ENCODE data around the gene MTMR6. TPM values are rescaled to one million over a fixed set of nuclear protein-coding genes. Genes with fewer than 3 reads are reported as not detected.

MTMR6 gene
- polyA plus RNA-seq, 1 experiment, result 10.5 TPM

DNA sequence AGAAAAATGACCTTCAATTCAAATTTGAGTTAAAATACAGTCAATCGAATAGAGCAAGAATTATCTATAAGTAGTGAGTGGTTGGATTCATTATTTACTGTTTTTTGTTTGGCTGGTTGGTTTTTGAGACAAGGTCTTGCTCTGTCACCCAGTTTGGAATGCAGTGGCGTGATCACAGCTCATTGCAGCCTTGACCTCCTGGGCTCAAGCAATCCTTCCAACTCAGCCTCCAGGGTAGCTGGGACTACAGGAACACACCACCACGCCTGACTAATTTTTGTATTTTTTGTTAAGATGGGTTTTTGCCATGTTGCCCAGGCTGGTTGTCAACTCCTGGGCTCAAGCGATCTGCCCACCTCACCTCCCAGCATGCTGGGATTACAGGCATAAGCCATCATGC, 25.0 kb downstream of the MTMR6 start:
- TF ChIP-seq, protein P1, sequence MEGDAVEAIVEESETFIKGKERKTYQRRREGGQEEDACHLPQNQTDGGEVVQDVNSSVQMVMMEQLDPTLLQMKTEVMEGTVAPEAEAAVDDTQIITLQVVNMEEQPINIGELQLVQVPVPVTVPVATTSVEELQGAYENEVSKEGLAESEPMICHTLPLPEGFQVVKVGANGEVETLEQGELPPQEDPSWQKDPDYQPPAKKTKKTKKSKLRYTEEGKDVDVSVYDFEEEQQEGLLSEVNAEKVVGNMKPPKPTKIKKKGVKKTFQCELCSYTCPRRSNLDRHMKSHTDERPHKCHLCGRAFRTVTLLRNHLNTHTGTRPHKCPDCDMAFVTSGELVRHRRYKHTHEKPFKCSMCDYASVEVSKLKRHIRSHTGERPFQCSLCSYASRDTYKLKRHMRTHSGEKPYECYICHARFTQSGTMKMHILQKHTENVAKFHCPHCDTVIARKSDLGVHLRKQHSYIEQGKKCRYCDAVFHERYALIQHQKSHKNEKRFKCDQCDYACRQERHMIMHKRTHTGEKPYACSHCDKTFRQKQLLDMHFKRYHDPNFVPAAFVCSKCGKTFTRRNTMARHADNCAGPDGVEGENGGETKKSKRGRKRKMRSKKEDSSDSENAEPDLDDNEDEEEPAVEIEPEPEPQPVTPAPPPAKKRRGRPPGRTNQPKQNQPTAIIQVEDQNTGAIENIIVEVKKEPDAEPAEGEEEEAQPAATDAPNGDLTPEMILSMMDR (IDR thresholded peaks at IDR 0.05; ENCODE audit: insufficient read depth, low read depth, low read length), result no peak
- POLR2A ChIA-PET, result no interaction called here
- DNase-seq (ENCODE audit: low read depth), result no peak
- Histone ChIP-seq H3K36me3 (ENCODE audit: control insufficient read depth, insufficient read depth, low read length) (peaks cover 2% of the 10 kb centered on the region), H3K27me3 (ENCODE audit: control insufficient read depth, insufficient read depth, low read length) (no peaks in the 10 kb centered on the region), H3K4me3 (ENCODE audit: low read depth, low read length) (no peak overlapping the region)
- CTCF ChIA-PET, result interaction anchor here (0.6 kb wide), 1 partner anchor 27 kb away, joined by 4 read pairs; no protein-coding TSS in a partner anchor

DNA sequence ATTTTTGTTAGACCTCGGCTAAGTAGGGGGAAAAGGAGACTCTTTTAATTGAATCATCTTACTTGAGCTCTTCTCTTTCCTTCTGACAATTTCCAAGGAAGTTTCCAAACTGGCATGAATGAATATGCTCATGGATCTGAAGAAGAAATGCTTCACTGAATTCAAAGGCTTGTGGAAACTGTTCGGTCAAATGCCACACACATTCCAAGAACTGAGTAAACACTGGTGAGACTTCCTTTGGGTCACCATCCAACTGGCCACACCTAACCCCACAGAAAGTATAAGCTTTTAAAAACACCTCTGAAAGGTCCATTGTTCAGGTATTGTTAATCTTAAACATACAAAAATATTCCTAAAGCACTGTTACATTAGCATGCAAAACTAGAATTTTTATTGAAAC, 33.6 kb downstream of the MTMR6 start:
- POLR2A ChIA-PET, result no interaction called here
- TF ChIP-seq, protein P1 (IDR thresholded peaks at IDR 0.05; ENCODE audit: insufficient read depth, low read depth, low read length), result no peak

DNA sequence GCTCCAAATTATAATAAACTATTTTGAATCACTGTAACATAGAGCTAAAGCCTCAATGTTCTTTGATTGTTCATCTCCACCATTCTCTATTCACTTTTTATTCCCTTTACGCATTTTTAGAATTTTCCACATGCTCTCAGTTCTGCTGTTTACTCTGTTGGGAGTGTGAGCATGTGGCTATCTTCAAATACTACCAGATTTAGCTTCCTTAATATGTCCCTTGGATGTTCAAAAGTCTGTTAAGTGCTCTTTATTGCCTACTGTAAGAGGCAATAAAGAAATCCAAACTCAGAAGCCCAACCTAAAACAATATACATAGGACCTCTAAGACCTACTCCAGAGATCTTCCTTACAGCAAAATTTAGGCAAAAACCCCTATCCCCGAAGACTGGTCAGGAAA, 34.5 kb downstream of the MTMR6 start:
- Histone ChIP-seq H3K4me3 (ENCODE audit: low read depth, low read length) (no peak overlapping the region), H3K36me3 (ENCODE audit: control insufficient read depth, insufficient read depth, low read length) (peaks cover 2% of the 10 kb centered on the region), H3K27me3 (ENCODE audit: control insufficient read depth, insufficient read depth, low read length) (no peaks in the 10 kb centered on the region)
- DNase-seq (ENCODE audit: low read depth), result no peak
- ChIA-PET CTCF (interaction anchor here (1.3 to 1.4 kb wide), 2 partner anchors 9 to 19 kb away, joined by 4 to 5 read pairs; no protein-coding TSS in a partner anchor), POLR2A (no interaction called here)
- TF ChIP-seq, protein P1 (IDR thresholded peaks at IDR 0.05; ENCODE audit: insufficient read depth, low read depth, low read length), result no peak

More for the DNA sequence above, 33.6 kb downstream of the MTMR6 start:
- H3K36me3 ChIP-seq (ENCODE audit: control insufficient read depth, insufficient read depth, low read length), result peaks cover 2% of the 10 kb centered on the region
- H3K27me3 ChIP-seq (ENCODE audit: control insufficient read depth, insufficient read depth, low read length), result no peaks in the 10 kb centered on the region
- DNase-seq (ENCODE audit: low read depth), result no peak
- no peak overlapping the region for H3K4me3 ChIP-seq (ENCODE audit: low read depth, low read length)
- CTCF ChIA-PET, result interaction anchor here (1.3 to 1.4 kb wide), 2 partner anchors 10 to 20 kb away, joined by 4 to 5 read pairs; no protein-coding TSS in a partner anchor

DNA sequence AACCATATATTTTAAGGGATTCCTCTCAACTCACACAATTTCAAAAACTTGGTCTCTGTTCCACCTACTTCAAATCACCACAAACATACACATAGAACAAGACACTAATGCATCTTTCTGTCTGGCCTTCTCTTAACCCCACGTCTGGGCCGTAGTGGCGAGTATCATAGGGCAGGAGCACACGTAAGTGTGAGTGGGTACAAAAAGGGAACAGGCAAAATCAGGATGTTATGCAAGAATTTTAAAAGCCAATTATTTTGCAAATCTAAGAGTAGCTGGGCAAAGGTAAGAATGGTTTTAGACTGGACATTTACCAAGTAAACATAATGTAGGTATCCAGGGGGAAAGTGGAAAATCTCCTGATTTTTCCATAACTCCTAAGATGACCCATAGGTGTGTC, 35.1 kb downstream of the MTMR6 start:
- peaks cover 2% of the 10 kb centered on the region for H3K36me3 ChIP-seq (ENCODE audit: control insufficient read depth, insufficient read depth, low read length)
- CTCF ChIA-PET, result interaction anchor here (1.4 kb wide), 1 partner anchor 18 kb away, joined by 5 read pairs; no protein-coding TSS in a partner anchor
- TF ChIP-seq, protein P1 (IDR thresholded peaks at IDR 0.05; ENCODE audit: insufficient read depth, low read depth, low read length), result no peak
- no peaks in the 10 kb centered on the region for H3K27me3 ChIP-seq (ENCODE audit: control insufficient read depth, insufficient read depth, low read length)
- no peak overlapping the region for H3K4me3 ChIP-seq (ENCODE audit: low read depth, low read length)
- POLR2A ChIA-PET, result no interaction called here
- DNase-seq (ENCODE audit: low read depth), result no peak

DNA sequence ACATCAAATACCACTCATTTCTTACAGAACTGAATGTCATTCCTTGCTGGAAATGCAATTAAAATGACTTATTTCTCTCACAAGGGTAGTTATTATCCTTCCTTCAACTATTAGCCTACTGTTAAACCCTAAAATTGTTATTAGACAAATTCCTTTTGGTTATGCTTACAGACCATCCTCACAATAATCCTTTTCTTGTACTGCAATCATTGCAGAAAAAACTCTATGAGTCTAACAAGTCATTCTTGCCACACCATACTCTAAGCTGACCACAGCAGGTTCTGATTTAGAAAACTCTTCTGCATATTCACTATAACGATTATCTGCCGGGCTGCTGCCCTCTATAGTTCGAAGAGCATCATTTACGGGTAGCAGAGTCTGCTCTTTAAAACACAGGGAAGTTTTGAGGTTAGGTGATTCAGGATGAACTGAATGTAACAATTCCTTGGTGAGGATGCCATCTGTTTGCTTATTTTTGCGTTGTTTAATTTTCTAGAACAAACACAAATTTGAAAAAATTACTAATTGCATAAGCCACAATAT, 38.2 kb downstream of the MTMR6 start:
- no peak overlapping the region for H3K4me3 ChIP-seq (ENCODE audit: low read depth, low read length)
- TF ChIP-seq, protein P1 (IDR thresholded peaks at IDR 0.05; ENCODE audit: insufficient read depth, low read depth, low read length), result peak; percentile 59
- H3K27me3 ChIP-seq (ENCODE audit: control insufficient read depth, insufficient read depth, low read length), result no peaks in the 10 kb centered on the region
- ChIA-PET POLR2A (no interaction called here), CTCF (interaction anchor here (1.1 to 1.6 kb wide), 2 partner anchors 12 to 594 kb away, joined by 3 to 4 read pairs; no protein-coding TSS in a partner anchor)
- DNase-seq (ENCODE audit: low read depth), result peak; percentile 17
- H3K36me3 ChIP-seq (ENCODE audit: control insufficient read depth, insufficient read depth, low read length), result peaks cover 2% of the 10 kb centered on the region
